Superior temporal gyrus (tissue), 1 donor: ENCODE measurements around the gene PNO1.
"Not testable (repeated sequence)": the region's sequence is repeated elsewhere in the genome, so short reads cannot be mapped to it uniquely, and the experiment has no call there.

Source experiments
- DNase-seq: peaks from one replicate; pipeline ENCODE4 v3.0.0-alpha.2; 2016; ENCODE audit errors: extremely low spot score

Gene PNO1

DNA sequence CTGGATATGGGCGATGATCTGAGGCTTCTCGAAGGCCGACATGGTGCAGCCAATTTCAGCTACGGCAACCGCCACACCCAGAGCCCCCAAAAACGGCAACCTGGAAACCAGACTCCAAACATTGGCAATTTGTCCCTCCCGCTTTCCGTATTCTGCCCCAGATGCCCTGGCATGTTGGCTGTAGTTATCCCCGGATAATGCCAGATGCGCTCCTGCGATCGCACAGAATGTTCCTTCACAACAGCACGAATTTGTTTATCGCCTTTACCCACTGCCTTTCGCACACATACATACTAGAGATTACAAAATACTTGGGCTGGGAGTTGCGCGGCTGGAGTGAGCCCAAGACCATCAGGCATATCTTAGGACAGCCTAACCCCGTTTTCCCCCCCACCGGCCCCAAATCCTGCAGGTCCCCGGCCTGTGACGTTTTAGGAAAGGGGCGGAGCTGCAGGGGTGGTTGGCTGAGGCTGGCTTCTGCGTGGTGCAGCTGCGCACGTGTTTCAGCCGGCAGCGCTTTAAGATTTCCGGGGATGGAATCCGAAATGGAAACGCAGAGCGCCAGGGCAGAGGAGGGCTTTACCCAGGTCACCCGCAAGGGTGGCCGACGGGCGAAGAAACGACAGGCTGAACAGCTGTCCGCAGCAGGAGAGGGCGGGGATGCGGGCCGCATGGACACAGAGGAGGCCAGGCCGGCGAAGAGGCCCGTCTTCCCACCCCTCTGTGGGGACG, at the start of gene PNO1:
Gene PNO1 (plus strand): TSS at position 487 of the 732 bp plus-strand sequence. CDS start 47 bp downstream, at position 534.
- peak; percentile 97 for DNase-seq

DNA sequence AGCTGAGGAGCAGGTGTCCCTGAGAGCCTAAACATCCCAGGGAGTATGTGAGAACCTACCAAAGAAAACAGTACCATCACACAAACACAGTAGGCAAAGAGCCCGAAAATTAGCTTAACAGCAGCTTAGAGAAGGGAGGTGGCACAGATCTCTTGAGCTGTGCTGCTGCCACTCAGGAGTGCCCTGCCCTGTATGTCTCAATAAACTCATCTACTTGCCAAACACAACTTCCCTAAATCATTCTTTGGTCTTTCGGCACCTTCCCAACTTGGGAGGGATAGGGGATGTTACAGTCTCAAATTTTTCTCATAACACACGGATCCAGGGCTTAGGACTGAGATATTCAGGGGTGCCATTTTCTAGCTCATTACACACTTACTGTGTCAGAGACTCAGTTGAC, 49.6 kb upstream of the PNO1 start:
- no peak for DNase-seq

- no peak for DNase-seq
Measured at GRCh38 chr2:68110102-68110501, 47.6 kb upstream of the PNO1 start.

- DNase-seq, result no peak
Measured at GRCh38 chr2:68115965-68116364, 41.7 kb upstream of the PNO1 start.

- DNase-seq, result not testable (repeated sequence)
Measured at GRCh38 chr2:68117922-68118321, 39.8 kb upstream of the PNO1 start.

GRCh38 chr2:68118816-68119215, 38.9 kb upstream of the PNO1 start:
- DNase-seq, result no peak

GRCh38 chr2:68119504-68119903, 38.2 kb upstream of the PNO1 start:
- no peak for DNase-seq

DNA sequence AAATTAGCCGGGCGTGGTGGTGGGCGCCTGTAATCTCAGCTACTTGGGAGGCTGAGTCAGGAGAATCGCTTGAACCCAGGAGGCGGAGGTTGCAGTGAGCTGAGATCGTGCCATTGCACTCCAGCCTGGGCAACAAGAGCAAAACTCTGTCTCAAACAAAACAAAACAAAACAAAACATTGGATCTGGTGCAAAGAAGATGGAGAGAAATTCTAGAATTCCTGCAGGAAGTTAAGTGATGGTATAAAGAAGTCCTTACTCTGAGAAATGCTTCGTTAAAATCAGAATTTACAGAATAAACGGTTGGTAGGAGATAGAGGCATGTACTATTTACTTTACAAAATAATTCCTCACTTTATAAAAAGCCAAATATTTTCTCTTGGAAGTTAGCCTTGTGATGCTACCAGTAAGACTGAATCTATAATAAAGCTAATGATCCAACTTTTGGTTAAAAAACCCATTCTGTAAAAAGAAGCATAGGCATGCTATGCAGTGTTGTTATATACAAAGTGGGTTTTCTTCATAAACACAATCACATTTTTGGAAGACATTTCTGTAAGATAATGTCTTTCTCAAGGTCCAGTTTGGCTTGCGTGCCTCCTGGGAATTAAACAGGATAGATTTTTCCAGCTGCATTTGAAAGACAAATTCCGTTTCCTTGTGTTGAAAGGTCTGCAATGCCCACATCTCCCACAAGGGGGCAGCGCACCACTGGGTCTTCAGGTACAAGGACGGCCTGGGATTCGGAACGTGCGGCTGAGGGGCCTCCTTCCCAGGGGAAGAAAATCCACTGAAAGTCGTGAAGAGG, 35.6 kb upstream of the PNO1 start:
- peak; percentile 95 for DNase-seq

- DNase-seq, result no peak
Measured at GRCh38 chr2:68122680-68122964, 35.1 kb upstream of the PNO1 start.

- no peak for DNase-seq
Measured at GRCh38 chr2:68124321-68124720, 33.4 kb upstream of the PNO1 start.

DNA sequence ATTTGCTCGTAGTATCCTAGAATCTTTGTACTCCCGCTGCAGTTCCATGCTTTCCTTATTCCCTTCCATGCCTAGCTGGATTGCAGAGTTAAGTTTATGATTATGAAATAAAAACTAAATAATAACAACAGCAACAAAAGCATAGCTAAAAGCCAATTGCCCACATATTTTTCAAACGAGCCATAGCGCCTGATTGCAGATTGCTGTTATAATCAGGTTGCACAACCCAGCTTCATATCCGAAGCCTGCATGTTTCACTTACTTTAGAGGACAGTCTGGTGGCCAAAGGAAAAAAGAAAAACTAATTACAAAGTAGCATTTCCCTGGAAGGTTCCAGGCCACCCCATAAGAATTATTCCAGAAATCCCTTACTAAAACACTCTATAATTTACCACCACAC, 31.9 kb upstream of the PNO1 start:
- no peak for DNase-seq

DNA sequence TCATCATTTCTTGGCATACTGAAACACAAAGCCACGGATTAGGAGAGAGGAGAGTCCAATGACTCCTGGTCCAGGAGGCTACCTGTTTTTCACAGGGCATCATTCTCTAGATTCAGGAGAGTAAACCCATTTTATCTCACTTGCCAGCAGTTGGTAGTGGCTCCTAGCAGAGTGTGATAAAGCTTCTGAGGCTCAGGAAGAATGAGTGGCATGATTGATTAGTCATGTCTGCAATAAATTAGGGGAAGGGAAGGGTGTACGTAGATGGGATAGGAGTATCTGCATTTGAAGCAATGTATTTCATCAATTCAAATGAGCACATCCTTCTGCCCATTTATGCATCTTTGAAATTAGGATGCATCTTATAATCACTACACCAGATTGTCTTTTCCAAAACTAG, 31.1 kb upstream of the PNO1 start:
- no peak for DNase-seq

DNA sequence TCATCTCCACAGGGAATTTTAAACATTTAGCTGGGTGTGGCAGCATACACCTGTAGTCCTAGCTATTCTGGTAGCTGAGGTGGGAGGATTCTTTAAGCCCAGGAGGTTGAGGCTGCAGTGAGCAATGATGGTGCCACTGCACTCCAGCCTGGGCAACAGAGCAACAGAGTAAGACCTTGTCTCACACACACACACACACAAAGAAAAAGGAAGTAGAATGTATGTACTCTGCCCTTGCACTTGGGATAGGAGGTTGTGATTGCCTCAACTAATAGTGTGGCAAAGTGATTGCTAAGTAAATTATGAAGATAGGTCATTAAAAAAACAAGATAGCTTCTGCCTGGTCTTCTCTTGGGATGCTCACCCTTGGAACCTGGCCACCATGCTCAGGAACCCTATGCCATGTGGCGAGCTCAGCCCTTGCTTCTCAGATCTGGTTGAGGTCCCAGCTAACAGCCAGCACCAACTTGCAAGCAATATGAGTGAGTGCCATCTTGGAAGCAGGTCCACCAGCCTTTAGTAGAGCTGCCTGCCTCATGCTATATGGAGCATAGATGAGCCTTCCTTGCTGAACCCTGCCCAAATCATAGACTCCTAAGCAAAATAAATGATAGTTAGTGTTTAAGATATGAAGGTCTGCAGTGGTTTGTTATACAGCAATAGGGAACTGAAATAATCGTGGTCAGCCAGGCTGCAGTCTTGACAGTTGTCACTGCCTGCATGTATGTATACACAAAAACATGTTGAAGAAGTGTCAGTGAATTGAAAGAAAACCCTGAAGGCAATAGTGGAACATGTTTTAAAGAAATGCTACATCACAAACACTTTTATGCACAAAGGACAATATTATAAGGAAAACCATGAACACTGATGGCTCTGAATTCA, 30.1 kb upstream of the PNO1 start:
- DNase-seq, result no peak

DNA sequence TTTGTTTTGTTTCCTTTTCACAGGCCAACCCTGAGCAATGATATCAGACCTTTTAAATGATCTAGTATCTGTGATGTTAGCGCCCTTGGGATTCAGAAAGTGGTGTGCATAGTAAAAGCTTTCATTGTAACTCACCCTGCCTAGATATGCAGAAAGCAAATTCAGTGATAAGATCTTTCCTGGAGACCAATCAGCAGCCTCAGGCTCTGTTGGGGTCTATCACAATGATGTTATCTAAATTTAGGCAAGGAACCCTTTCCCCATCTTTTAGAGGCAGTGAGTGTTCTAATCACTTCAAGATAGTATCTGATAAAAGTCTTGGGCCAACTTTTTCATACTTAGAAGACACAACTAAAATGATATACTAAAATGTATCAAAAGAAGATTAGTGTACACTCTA, 23.6 kb upstream of the PNO1 start:
- DNase-seq, result no peak

- DNase-seq, result no peak
Measured at GRCh38 chr2:68134554-68134953, 23.1 kb upstream of the PNO1 start.

- no peak for DNase-seq
Measured at GRCh38 chr2:68135448-68136320, 22.0 kb upstream of the PNO1 start.

DNA sequence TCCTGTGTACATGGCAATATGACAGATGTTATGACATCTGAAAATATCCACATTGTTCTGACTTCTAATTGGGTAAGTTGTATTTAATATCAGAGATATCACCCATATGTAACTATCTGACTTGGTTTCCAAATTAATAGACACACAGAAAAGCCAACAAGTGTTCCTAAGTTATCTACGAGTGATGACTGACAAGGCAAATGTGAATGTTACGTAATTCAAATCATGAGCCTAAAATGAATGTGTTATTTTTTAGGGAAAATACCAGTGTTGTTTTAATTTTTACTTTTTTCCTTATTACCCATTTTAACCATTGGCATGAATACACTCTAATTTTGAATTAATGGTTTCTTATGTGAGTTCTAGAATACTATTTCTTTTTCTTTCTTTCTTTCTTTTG, 15.8 kb upstream of the PNO1 start:
- DNase-seq, result no peak

DNA sequence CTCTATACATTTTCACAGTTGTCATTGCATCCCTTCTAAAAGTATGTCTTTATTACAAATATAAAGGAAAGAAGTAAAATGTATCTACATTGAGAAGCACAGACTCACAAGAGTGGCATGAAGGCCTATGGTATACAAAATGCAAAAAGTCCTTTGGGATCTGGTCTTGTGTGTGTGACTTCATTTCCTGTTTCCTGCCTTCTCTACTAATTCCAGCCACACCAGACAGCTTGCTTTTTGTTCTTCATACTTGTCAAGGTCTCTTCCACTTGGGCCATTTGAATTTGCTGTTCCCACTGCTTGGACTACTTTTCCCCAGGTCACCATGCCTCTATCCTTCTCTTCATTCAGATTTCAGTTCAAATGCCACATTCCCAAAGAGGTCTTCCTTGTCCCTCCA, 6.7 kb upstream of the PNO1 start:
- no peak for DNase-seq

GRCh38 chr2:68152681-68153347, 4.9 kb upstream of the PNO1 start:
- DNase-seq, result no peak

DNA sequence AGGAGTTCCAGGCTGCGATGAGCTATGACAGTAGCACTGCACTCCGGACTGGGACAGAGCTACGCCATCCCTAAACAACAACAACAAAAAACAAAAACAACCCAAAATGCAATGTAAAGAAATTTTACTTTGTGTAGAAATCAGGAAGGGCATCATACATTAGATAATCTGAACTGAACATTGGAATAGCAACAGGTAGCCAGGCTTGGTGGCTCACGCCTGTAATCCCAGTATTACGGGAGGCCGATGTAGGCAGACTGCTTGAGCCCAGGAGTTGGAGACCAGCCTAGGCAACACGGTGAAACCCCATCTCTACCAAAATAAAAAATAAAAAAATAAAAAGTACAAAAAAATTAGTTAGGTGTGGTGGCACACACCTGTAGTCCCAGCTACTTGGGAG, 2.1 kb upstream of the PNO1 start:
- no peak for DNase-seq

DNA sequence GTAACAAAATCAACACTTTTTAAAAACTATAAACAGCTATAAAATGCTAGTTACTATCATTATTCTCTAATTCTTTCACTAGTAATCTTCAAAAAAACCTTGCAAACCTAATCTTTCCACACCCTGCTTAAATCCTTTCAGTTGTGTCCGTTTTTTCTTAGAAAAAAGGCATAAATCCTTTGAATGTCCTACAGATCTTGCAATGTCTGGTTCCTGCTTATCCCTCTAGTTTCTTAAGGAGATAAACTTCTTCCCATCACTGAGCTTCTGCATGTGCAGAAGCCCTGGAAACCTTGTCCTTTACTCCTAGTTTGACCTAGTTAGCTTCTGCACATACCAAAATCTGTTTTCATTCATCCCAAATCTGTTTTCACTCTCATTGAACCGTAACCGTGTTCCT, 1.3 kb upstream of the PNO1 start:
- DNase-seq, result no peak
